HG02884 (cell line): ENCODE measurements around the gene NOXA1.
"Not testable (repeated sequence)": the region's sequence is repeated elsewhere in the genome, so short reads cannot be mapped to it uniquely, and the experiment has no call there.

Experiments used
- ATAC-seq: cut with Tn5 transposase; IDR thresholded peaks from one replicate; pipeline ENCODE4 v1.9.1; 2021; ENCODE audit warnings: mild to moderate bottlenecking, moderate library complexity; ENCODE audit not compliant: unreplicated experiment

The NOXA1 gene

GRCh38 chr9:137462986-137463930 lies 40.1 kb downstream of the NOXA1 start:
- no peak for ATAC-seq

GRCh38 chr9:137463931-137464290 lies 40.7 kb downstream of the NOXA1 start:
- ATAC-seq: no peak

- no peak for ATAC-seq
Measured at GRCh38 chr9:137464291-137464999, 41.3 kb downstream of the NOXA1 start.

- no peak for ATAC-seq
Measured at GRCh38 chr9:137465000-137465719, 42.0 kb downstream of the NOXA1 start.

- ATAC-seq: no peak
Measured at GRCh38 chr9:137465720-137466388, 42.7 kb downstream of the NOXA1 start.

- not testable (repeated sequence) for ATAC-seq
Measured at GRCh38 chr9:137466389-137467085, 43.3 kb downstream of the NOXA1 start.

GRCh38 chr9:137467161-137467581 lies 44.0 kb downstream of the NOXA1 start:
- ATAC-seq: no peak

- ATAC-seq: no peak
Measured at GRCh38 chr9:137467896-137468295, 44.7 kb downstream of the NOXA1 start.

- ATAC-seq: no peak
Measured at GRCh38 chr9:137470785-137471184, 47.6 kb downstream of the NOXA1 start.

GRCh38 chr9:137474271-137474670 lies 51.1 kb downstream of the NOXA1 start:
- no peak for ATAC-seq

GRCh38 chr9:137475666-137476065 lies 52.5 kb downstream of the NOXA1 start:
- no peak for ATAC-seq

GRCh38 chr9:137476856-137477255 lies 53.7 kb downstream of the NOXA1 start:
- ATAC-seq: no peak

- no peak for ATAC-seq
Measured at GRCh38 chr9:137477778-137478612, 54.8 kb downstream of the NOXA1 start.

GRCh38 chr9:137478613-137478961 lies 55.4 kb downstream of the NOXA1 start:
- no peak for ATAC-seq

- ATAC-seq: no peak
Measured at GRCh38 chr9:137478962-137479861, 56.0 kb downstream of the NOXA1 start.

- ATAC-seq: no peak
Measured at GRCh38 chr9:137479892-137480685, 56.9 kb downstream of the NOXA1 start.
